PC-3 (cell line): Measurements from ENCODE around the gene ZNF771. TPM values are rescaled to one million over a fixed set of nuclear protein-coding genes. Genes with fewer than 3 reads are reported as not detected.

Experiments
- ATAC-seq: fragments of 200-7000 bp; cut with Tn5 transposase; 2 replicates; pipeline ENCODE4 v1.9.1; 2020; ENCODE audit warnings: mild to moderate bottlenecking, moderate library complexity
- BruUV-seq: library from RNA; stranded (reverse); fragments of 400-500 nt; replicated peaks from 2 replicates; lab custom pipeline; 2021; lab: Mats Ljungman, UMichigan
- CTCF ChIA-PET: fragments of 300-600 bp; sonication (Branson Sonifier 250); formaldehyde crosslinking; loops from one replicate; lab custom pipeline; 2022; ENCODE audit warnings: antibody characterized with exemption; lab: Charles Lee
- POLR2A ChIA-PET: fragments of 300-600 bp; sonication (Branson Sonifier 250); formaldehyde crosslinking; loops from one replicate; lab custom pipeline; 2022; ENCODE audit warnings: antibody characterized with exemption; ENCODE audit not compliant: unreplicated experiment; lab: Charles Lee
- DNase-seq: peaks from one replicate; pipeline ENCODE4 v3.0.0-alpha.2; 2015
- H2AFZ ChIP-seq: fragments of 300-600 bp; sonication (generic); 2 replicates; pipeline ENCODE4 v1.6.0; 2016; ENCODE audit warnings: antibody characterized with exemption, low read length
- H3F3A ChIP-seq: fragments of 300-600 bp; sonication (generic); one replicate; pipeline ENCODE4 v1.6.0; 2017; ENCODE audit warnings: antibody characterized with exemption, low read length, control low read depth, mild to moderate bottlenecking; ENCODE audit not compliant: unreplicated experiment
- H3K27ac ChIP-seq: fragments of 300-600 bp; sonication (generic); 2 replicates; pipeline ENCODE4 v1.5.1; 2016; ENCODE audit warnings: mild to moderate bottlenecking, low read length
- H3K27me3 ChIP-seq: fragments of 300-600 bp; sonication (generic); 2 replicates; pipeline ENCODE4 v1.6.1; 2016; ENCODE audit warnings: low read length, mixed read lengths
- H3K36me3 ChIP-seq: fragments of 300-600 bp; sonication (generic); 2 replicates; pipeline ENCODE4 v1.6.1; 2016; ENCODE audit warnings: low read depth, mixed run types, low read length, mixed read lengths
- H3K4me1 ChIP-seq: fragments of 300-600 bp; sonication (generic); 2 replicates; pipeline ENCODE4 v1.5.1; 2016; ENCODE audit warnings: low read length; ENCODE audit not compliant: insufficient read depth
- H3K4me2 ChIP-seq: fragments of 300-600 bp; sonication (generic); 2 replicates; pipeline ENCODE4 v1.6.0; 2016; ENCODE audit warnings: low read length
- H3K4me3 ChIP-seq: fragments of 300-600 bp; sonication (generic); 2 replicates; pipeline ENCODE4 v1.5.1; 2016; ENCODE audit warnings: mild to moderate bottlenecking, low read length, mixed read lengths
- H3K79me2 ChIP-seq: fragments of 300-600 bp; sonication (generic); 2 replicates; pipeline ENCODE4 v1.6.1; 2017; ENCODE audit warnings: low read length, mixed read lengths
- H3K9ac ChIP-seq: fragments of 300-600 bp; sonication (generic); 2 replicates; pipeline ENCODE4 v1.6.0; 2016; ENCODE audit warnings: mild to moderate bottlenecking, low read length
- H3K9me2 ChIP-seq: fragments of 300-600 bp; sonication (generic); replicated peaks from 2 replicates; pipeline ENCODE4 v1.6.1; 2016; ENCODE audit warnings: mixed run types, low read length, mixed read lengths
- H3K9me3 ChIP-seq: fragments of 300-600 bp; sonication (generic); 2 replicates; pipeline ENCODE4 v1.6.1; 2016; ENCODE audit warnings: low read length, mixed read lengths
- H4K20me1 ChIP-seq: fragments of 300-600 bp; sonication (generic); 2 replicates; pipeline ENCODE4 v1.6.1; 2016; ENCODE audit warnings: low read length, mixed read lengths
- CTCF ChIP-seq: fragments of 300-600 bp; sonication (generic); conservative IDR thresholded peaks from 2 replicates; pipeline ENCODE4 v1.5.1; 2017; ENCODE audit warnings: antibody characterized with exemption, low read depth, mild to moderate bottlenecking, low read length
- EZH2 ChIP-seq: fragments of 300-600 bp; sonication (generic); IDR thresholded peaks from one replicate; pipeline ENCODE4 v1.6.1; 2017; ENCODE audit warnings: antibody characterized with exemption, mild to moderate bottlenecking, low read length; ENCODE audit not compliant: unreplicated experiment
- EZH2phosphoT487 ChIP-seq: fragments of 300-600 bp; sonication (generic); IDR thresholded peaks from 2 replicates; pipeline ENCODE4 v1.6.1; 2018; ENCODE audit warnings: mild to moderate bottlenecking, antibody characterized with exemption, low read length, borderline replicate concordance
- intact Hi-C: fragments of 100-400 bp; cut with micrococcal nuclease; formaldehyde crosslinking; loops from 2 replicates; pipeline ENCODE4 v1.9.0; 2023
- total RNA-seq: library from RNA; depleted of rRNA; stranded (reverse); fragments of >200 nt; gene quantifications from 2 replicates; pipeline ENCODE4 v1.2.3, GENCODE V29; 2014

The ZNF771 gene
- total RNA-seq, 1 experiment from 2014 or later: 3.6 TPM

DNA sequence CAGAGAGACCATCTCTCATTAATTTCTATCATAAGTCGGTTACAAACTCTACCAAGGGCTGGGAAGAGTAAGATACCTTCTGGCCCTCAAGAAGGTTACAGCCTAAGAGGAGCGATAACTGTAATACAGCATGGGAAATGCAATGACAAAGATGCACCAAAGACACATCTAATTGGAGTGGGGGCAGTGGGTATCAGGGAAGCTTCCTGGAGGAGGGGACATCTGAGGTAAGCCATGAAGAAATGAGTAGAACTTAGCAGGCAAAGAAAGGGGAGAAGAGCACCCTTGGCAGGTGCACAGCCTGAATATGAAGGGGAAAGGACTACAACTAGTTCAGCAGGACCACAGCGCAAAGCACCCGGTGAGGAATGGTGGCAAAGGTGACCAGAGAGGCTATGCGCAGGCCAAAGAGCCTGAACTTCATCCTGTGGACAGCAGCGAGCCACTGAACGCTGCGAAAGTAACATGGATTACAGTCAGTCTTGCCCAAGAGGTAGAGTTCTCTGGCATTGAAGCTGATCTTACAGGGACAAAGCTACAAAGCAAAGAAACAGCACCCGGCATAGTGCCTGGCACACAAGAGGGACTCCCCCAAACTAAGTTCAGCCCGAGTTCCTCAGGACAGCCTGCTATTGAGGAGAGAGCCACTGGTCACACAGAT is 39.9 kb upstream of the ZNF771 start:
- BruUV-seq: no TSS peak
- peak overlapping the region; percentile 78 for H3K9ac ChIP-seq

DNA sequence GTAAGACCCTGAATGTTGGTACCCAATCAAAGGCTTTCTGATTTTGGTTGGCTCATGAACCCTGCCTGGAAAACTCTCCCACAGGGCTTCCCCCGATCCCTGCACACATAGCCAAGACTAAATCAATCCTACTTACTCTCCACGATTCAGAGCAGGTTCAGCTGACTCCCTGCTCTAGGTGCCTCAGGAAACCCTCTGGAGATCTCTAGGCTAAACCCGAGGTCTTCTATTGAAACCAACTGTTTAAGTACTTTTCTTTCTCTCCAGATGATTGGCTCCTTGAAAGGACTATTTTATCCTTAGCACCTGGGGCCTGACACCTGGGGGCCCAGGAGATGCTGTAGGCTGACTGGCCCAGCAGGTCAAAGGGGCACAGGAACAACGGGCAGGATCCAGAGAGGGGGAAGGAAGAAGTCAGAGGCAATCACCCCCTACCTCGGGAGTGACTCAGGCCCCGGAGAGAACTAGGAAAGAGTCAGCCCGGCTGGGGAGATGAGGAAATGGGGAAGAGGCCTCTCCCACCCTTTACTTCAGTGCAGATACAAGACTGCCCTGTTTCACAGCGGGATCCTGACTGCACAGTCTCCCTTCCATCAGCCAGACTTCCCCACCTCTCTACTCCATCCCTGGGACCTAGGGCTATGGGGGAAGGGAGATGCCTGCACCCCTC is 39.1 kb upstream of the ZNF771 start:
- Histone ChIP-seq H3K36me3 (no peaks in the 10 kb centered on the region; the same call in 1 of the 2 replicates), H3K9me2 (no peaks in the 10 kb centered on the region), H3K4me1 (peaks cover 21% of the 10 kb centered on the region), H3K27ac (peak overlapping the region; percentile 55), H2AFZ (no peak overlapping the region), H3K27me3 (no peaks in the 10 kb centered on the region), H3K9ac (peak overlapping the region; percentile 78), H3K4me2 (peak overlapping the region; percentile 100), H3F3A (no peaks in the 10 kb centered on the region), H3K9me3 (no peaks in the 10 kb centered on the region), H3K79me2 (peaks cover 65% of the 10 kb centered on the region), H3K4me3 (peak overlapping the region; percentile 94), H4K20me1 (peaks cover 19% of the 10 kb centered on the region)
- ChIA-PET CTCF (no interaction called here), POLR2A (no interaction called here)
- no TSS peak for BruUV-seq
- peak; percentile 51 for DNase-seq
- ATAC-seq: peak; percentile 3; the same call in 1 of the 2 replicates
- intact Hi-C loops: loop anchor here (5.0 kb wide), 1 partner anchor 39 kb away; the partner anchor contains the start of gene ZNF771
- no peak for TF ChIP-seq EZH2

More for the DNA sequence above, 39.9 kb upstream of the ZNF771 start:
- Histone ChIP-seq H2AFZ (no peak overlapping the region), H3K79me2 (peaks cover 70% of the 10 kb centered on the region), H3K36me3 (no peaks in the 10 kb centered on the region; the same call in 1 of the 2 replicates), H3K4me1 (peaks cover 21% of the 10 kb centered on the region), H3K4me3 (peak overlapping the region; percentile 94), H3K4me2 (peak overlapping the region; percentile 100), H4K20me1 (peaks cover 19% of the 10 kb centered on the region), H3F3A (no peaks in the 10 kb centered on the region), H3K9me3 (no peaks in the 10 kb centered on the region), H3K27ac (peak overlapping the region; percentile 55), H3K27me3 (no peaks in the 10 kb centered on the region), H3K9me2 (no peaks in the 10 kb centered on the region)
- ATAC-seq (no peak), DNase-seq (peak; percentile 15)
- no peak for TF ChIP-seq EZH2phosphoT487
- TF ChIP-seq CTCF: no peak
- no peak for TF ChIP-seq EZH2
- CTCF ChIA-PET: no interaction called here
- POLR2A ChIA-PET: no interaction called here
- intact Hi-C loops: loop anchor here (5.0 kb wide), 1 partner anchor 40 kb away; the partner anchor contains the start of gene ZNF771

DNA sequence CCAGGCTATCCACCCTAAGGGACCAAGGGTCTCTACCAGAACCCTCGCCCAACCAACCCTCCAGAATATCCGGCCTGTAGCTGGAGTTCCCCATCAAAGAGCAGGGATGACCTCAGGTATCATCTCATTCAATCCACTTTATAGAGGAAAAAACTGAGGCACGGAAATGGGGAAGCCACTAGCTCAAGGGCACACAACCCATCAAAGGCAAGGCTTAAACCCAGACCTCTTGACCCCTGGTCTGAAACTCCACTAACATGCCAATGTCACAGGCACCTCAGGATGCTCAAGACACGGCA is 38.7 kb upstream of the ZNF771 start:
- Histone ChIP-seq H3F3A (no peaks in the 10 kb centered on the region), H4K20me1 (peaks cover 19% of the 10 kb centered on the region), H3K9me3 (no peaks in the 10 kb centered on the region), H2AFZ (no peak overlapping the region), H3K27me3 (no peaks in the 10 kb centered on the region), H3K9ac (peak overlapping the region; percentile 78), H3K36me3 (no peaks in the 10 kb centered on the region; the same call in 1 of the 2 replicates), H3K27ac (peak overlapping the region; percentile 55), H3K4me1 (peaks cover 21% of the 10 kb centered on the region), H3K4me3 (peak overlapping the region; percentile 94), H3K9me2 (no peaks in the 10 kb centered on the region), H3K4me2 (peak overlapping the region; percentile 100), H3K79me2 (peaks cover 60% of the 10 kb centered on the region)
- ChIA-PET CTCF (no interaction called here), POLR2A (no interaction called here)
- BruUV-seq: TSS peak; percentile 26
- intact Hi-C loops: loop anchor here (5.0 kb wide), 1 partner anchor 39 kb away; the partner anchor contains the start of gene ZNF771
- DNase-seq: no peak
- no peak for ATAC-seq
- TF ChIP-seq EZH2 (no peak), EZH2phosphoT487 (no peak), CTCF (no peak)
